WTC11 (cell line): ENCODE results near the gene NECTIN1. TPM values are rescaled to one million over a fixed set of nuclear protein-coding genes. Genes with fewer than 3 reads are reported as not detected.

Source experiments
- ATAC-seq: fragments of 200-7000 bp; cut with Tn5 transposase; 2 replicates; pipeline ENCODE4 v1.10.0; 2021; ENCODE audit warnings: mild to moderate bottlenecking, moderate library complexity
- CTCF ChIA-PET: fragments of 300-600 bp; sonication (Branson Sonifier 250); formaldehyde crosslinking; loops from one replicate; lab custom pipeline; 2021; ENCODE audit warnings: antibody characterized with exemption; lab: Charles Lee
- POLR2A ChIA-PET: fragments of 350-600 bp; sonication (Branson Sonifier 250); formaldehyde crosslinking; loops from one replicate; lab custom pipeline; 2021; ENCODE audit warnings: antibody characterized with exemption; lab: Charles Lee
- DNase-seq: peaks from one replicate; pipeline ENCODE4 v3.0.0; 2021; ENCODE audit warnings: low spot score
- H3K27ac Mint-ChIP-seq: 2 replicates; pipeline ENCODE4 v1.8.0; 2021; ENCODE audit warnings: mixed read lengths
- H3K27me3 Mint-ChIP-seq: 2 replicates; pipeline ENCODE4 v1.8.0; 2021; ENCODE audit warnings: low read depth, mild to moderate bottlenecking, moderate library complexity, mixed read lengths
- H3K36me3 Mint-ChIP-seq: 2 replicates; pipeline ENCODE4 v1.8.0; 2021; ENCODE audit warnings: mixed read lengths
- H3K4me1 Mint-ChIP-seq: 2 replicates; pipeline ENCODE4 v1.8.0; 2022; ENCODE audit warnings: mixed read lengths
- H3K4me3 Mint-ChIP-seq: 2 replicates; pipeline ENCODE4 v1.8.0; 2021; ENCODE audit warnings: mild to moderate bottlenecking, moderate library complexity, mixed read lengths
- H3K9me3 Mint-ChIP-seq: 2 replicates; pipeline ENCODE4 v1.8.0; 2021; ENCODE audit warnings: mixed read lengths
- CTCF ChIP-seq: fragments of 200-600 bp; IDR thresholded peaks from 2 replicates; pipeline ENCODE4 v1.8.0; 2022; ENCODE audit warnings: antibody characterized with exemption
- E2F1 ChIP-seq: sonication (generic); formaldehyde crosslinking; IDR thresholded peaks from 2 replicates; pipeline ENCODE4 v1.8.0; 2022; ENCODE audit warnings: mild to moderate bottlenecking, missing genetic modification reagents
- ELF4 ChIP-seq: sonication (generic); formaldehyde crosslinking; IDR thresholded peaks from 2 replicates; pipeline ENCODE4 v1.8.1; 2022; ENCODE audit warnings: low read depth, mild to moderate bottlenecking, moderate library complexity, missing genetic modification reagents
- ESRRA ChIP-seq: sonication (generic); formaldehyde crosslinking; IDR thresholded peaks from 2 replicates; pipeline ENCODE4 v1.8.1; 2022; ENCODE audit warnings: mild to moderate bottlenecking, missing genetic modification reagents, borderline replicate concordance
- ETV6 ChIP-seq: sonication (generic); formaldehyde crosslinking; IDR thresholded peaks from 2 replicates; pipeline ENCODE4 v1.8.1; 2022; ENCODE audit warnings: mild to moderate bottlenecking, missing genetic modification reagents
- GRHL2 ChIP-seq: fragments of 250-450 bp; sonication (Bioruptor Pico); IDR thresholded peaks from 2 replicates; pipeline ENCODE4 v1.8.0; 2022; ENCODE audit warnings: mild to moderate bottlenecking, moderate library complexity; ENCODE audit not compliant: insufficient replicate concordance, severe bottlenecking
- JUN ChIP-seq: sonication (generic); formaldehyde crosslinking; IDR thresholded peaks from 2 replicates; pipeline ENCODE4 v1.8.0; 2023; ENCODE audit warnings: mild to moderate bottlenecking, missing genetic modification reagents
- MYBL2 ChIP-seq: sonication (generic); formaldehyde crosslinking; IDR thresholded peaks from 2 replicates; pipeline ENCODE4 v1.8.1; 2023; ENCODE audit warnings: mild to moderate bottlenecking, moderate library complexity, missing genetic modification reagents
- NFYB ChIP-seq: sonication (generic); formaldehyde crosslinking; conservative IDR thresholded peaks from 2 replicates; pipeline ENCODE4 v1.8.0; 2022; ENCODE audit warnings: low read depth, missing genetic modification reagents
- PRRX2 ChIP-seq: fragments of 250-450 bp; sonication (Bioruptor Pico); IDR thresholded peaks from 2 replicates; pipeline ENCODE4 v1.8.0; 2021; ENCODE audit warnings: mild to moderate bottlenecking
- RELA ChIP-seq: sonication (generic); formaldehyde crosslinking; IDR thresholded peaks from 2 replicates; pipeline ENCODE4 v1.8.1; 2022; ENCODE audit warnings: missing genetic modification reagents, mild to moderate bottlenecking, borderline replicate concordance
- SP1 ChIP-seq: sonication (generic); formaldehyde crosslinking; conservative IDR thresholded peaks from 2 replicates; pipeline ENCODE4 v1.8.1; 2022; ENCODE audit warnings: missing genetic modification reagents
- TP53 ChIP-seq: sonication (generic); formaldehyde crosslinking; IDR thresholded peaks from 2 replicates; pipeline ENCODE4 v1.8.1; 2023; ENCODE audit warnings: mild to moderate bottlenecking, missing genetic modification reagents
- ZBTB43 ChIP-seq: sonication (generic); formaldehyde crosslinking; IDR thresholded peaks from 2 replicates; pipeline ENCODE4 v1.8.1; 2023; ENCODE audit warnings: mild to moderate bottlenecking, missing genetic modification reagents
- ZNF121 ChIP-seq: sonication (generic); formaldehyde crosslinking; IDR thresholded peaks from 2 replicates; pipeline ENCODE4 v1.8.0; 2023; ENCODE audit warnings: missing genetic modification reagents
- ZNF671 ChIP-seq: fragments of 250-450 bp; sonication (Bioruptor Pico); IDR thresholded peaks from 2 replicates; pipeline ENCODE4 v1.8.0; 2021; ENCODE audit warnings: mild to moderate bottlenecking
- total RNA-seq: library from RNA; stranded (reverse); gene quantifications from 3 replicates; pipeline ENCODE4 v1.2.3, GENCODE V29; 2021
- TF ChIP-seq, protein P1 (sequence below): sonication (generic); formaldehyde crosslinking; IDR thresholded peaks from 2 replicates; pipeline ENCODE4 v1.8.1; 2022; ENCODE audit warnings: mild to moderate bottlenecking, missing genetic modification reagents, moderate library complexity, borderline replicate concordance
- TF ChIP-seq, protein P2 (sequence below): sonication (generic); formaldehyde crosslinking; IDR thresholded peaks from 2 replicates; pipeline ENCODE4 v1.8.1; 2023; ENCODE audit warnings: mild to moderate bottlenecking, missing genetic modification reagents, moderate library complexity

The NECTIN1 gene
- total RNA-seq, 1 experiment from 2014 or later, result 86.2 TPM

GRCh38 chr11:119742263-119742861 is 13.4 kb upstream of the NECTIN1 start (continued):
- TF ChIP-seq ELF4 (no peak), TP53 (peak; percentile 51; the same call in 1 of the 2 replicates), RELA (no peak), ESRRA (CRISPR knock-in tag) (no peak)
- TF ChIP-seq, protein P1, sequence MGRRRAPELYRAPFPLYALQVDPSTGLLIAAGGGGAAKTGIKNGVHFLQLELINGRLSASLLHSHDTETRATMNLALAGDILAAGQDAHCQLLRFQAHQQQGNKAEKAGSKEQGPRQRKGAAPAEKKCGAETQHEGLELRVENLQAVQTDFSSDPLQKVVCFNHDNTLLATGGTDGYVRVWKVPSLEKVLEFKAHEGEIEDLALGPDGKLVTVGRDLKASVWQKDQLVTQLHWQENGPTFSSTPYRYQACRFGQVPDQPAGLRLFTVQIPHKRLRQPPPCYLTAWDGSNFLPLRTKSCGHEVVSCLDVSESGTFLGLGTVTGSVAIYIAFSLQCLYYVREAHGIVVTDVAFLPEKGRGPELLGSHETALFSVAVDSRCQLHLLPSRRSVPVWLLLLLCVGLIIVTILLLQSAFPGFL (CRISPR knock-in tag), result no peak
- TF ChIP-seq, protein P2, sequence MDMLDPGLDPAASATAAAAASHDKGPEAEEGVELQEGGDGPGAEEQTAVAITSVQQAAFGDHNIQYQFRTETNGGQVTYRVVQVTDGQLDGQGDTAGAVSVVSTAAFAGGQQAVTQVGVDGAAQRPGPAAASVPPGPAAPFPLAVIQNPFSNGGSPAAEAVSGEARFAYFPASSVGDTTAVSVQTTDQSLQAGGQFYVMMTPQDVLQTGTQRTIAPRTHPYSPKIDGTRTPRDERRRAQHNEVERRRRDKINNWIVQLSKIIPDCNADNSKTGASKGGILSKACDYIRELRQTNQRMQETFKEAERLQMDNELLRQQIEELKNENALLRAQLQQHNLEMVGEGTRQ, result no peak
- TF ChIP-seq, all 79 proteins: peak for 4

DNA sequence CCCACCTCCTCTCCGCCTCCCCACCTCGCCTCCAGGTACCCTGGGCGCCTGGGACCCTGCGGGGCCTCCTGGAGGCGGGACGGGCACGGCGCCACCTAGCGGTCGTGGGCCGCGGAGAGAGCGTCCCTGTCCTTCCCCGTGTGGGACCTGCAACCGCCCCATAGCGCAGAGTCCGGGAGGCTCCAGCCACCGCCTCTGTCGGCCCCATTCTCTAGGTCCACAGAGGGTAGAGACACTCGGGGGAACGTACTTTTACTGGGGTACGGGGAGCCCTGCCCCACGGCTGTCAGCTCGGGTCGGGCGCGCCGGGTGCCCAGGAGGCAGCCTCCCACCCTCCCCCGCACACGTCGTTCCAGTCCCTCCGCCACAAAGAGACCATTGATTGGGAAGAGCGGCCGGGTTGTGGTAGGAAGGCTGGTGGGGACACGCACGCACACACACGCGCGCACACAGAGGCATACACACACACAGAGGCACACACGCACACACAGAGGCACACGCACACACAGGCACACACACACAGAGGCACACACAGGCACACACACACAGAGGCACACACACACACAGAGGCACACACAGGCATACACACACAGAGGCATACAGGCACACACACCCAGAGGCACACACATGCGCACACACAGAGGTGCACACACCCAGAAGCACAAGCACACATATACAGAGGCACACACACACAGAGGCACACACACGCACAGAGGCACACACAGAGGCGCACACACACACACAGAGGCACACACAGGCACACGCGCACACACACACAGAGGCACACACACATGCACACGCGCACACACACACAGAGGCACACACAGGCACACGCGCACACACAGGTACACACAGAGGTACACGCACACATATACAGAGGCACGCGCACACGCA is 12.6 kb upstream of the NECTIN1 start:
- DNase-seq, result peak; percentile 82
- peaks cover 33% of the 10 kb centered on the region for H3K27me3 Mint-ChIP-seq
- H3K4me1 Mint-ChIP-seq, result peaks cover 14% of the 10 kb centered on the region

More for the DNA sequence above, 12.6 kb upstream of the NECTIN1 start:
- ChIA-PET POLR2A (interaction anchor here (1.5 kb wide), 1 partner anchor 13 kb away, joined by 7 read pairs; the partner anchor contains the start of gene NECTIN1), CTCF (interaction anchor here (1.2 to 2.8 kb wide), 11 partner anchors 12 to 367 kb away, joined by 3 to 17 read pairs (median 6); partner anchors contain the start of gene NECTIN1)
- Mint-ChIP-seq H3K4me3 (peak overlapping the region; percentile 62), H3K36me3 (no peaks in the 10 kb centered on the region), H3K27ac (no peak overlapping the region), H3K9me3 (no peaks in the 10 kb centered on the region)
- peak; percentile 75 for ATAC-seq
- TF ChIP-seq SP1 (CRISPR knock-in tag), result 0 out of 2 replicates have a peak, but pooled peaks have one; percentile 29
- TF ChIP-seq E2F1 (CRISPR knock-in tag), result no peak
- no peak for TF ChIP-seq GRHL2
- peak; percentile 95 for TF ChIP-seq ZBTB43
- no peak for TF ChIP-seq JUN (CRISPR knock-in tag)
- TF ChIP-seq NFYB (CRISPR knock-in tag), result no peak
- 0 out of 2 replicates have a peak, but pooled peaks have one; percentile 38 for TF ChIP-seq ZNF671 (CRISPR knock-in tag)
- peak; percentile 88 for TF ChIP-seq CTCF
- TF ChIP-seq MYBL2, result no peak
- peak; percentile 83; the same call in 1 of the 2 replicates for TF ChIP-seq PRRX2 (CRISPR knock-in tag)
- 0 out of 2 replicates have a peak, but pooled peaks have one; percentile 32 for TF ChIP-seq ETV6 (CRISPR knock-in tag)
- TF ChIP-seq ZNF121, result peak; percentile 66; the same call in 1 of the 2 replicates
- no peak for TF ChIP-seq TP53
